OCI-LY7 (cell line): ENCODE measurements around the gene SLC29A3. TPM values are rescaled to one million over a fixed set of nuclear protein-coding genes. Genes with fewer than 3 reads are reported as not detected.

Source experiments
- BruUV-seq: library from RNA; stranded (reverse); fragments of 400-500 nt; replicated peaks from 2 replicates; lab custom pipeline; 2021; lab: Mats Ljungman, UMichigan
- CTCF ChIA-PET: fragments of 300-600 bp; sonication (Branson Sonifier 250); formaldehyde crosslinking; loops from one replicate; lab custom pipeline; 2022; ENCODE audit warnings: antibody characterized with exemption; ENCODE audit not compliant: unreplicated experiment; lab: Charles Lee
- POLR2A ChIA-PET: fragments of 300-600 bp; sonication (Branson Sonifier 250); formaldehyde crosslinking; loops from one replicate; lab custom pipeline; 2022; ENCODE audit warnings: antibody characterized with exemption; lab: Charles Lee
- DNase-seq: peaks from one replicate; pipeline ENCODE4 v3.0.0-alpha.2; 2015; ENCODE audit warnings: low spot score
- H2AFZ ChIP-seq: fragments of 200-600 bp; sonication (generic), shearing (Covaris generic); 2 replicates; pipeline ENCODE4 v1.6.1; 2014; ENCODE audit warnings: mild to moderate bottlenecking, antibody characterized with exemption, low read length, moderate library complexity
- H3K27ac ChIP-seq: fragments of 200-600 bp; sonication (generic); 2 replicates; pipeline ENCODE4 v1.5.1; 2014; ENCODE audit warnings: mixed run types, low read depth, mild to moderate bottlenecking, moderate library complexity, low read length, inconsistent platforms; ENCODE audit not compliant: poor library complexity, severe bottlenecking
- H3K36me3 ChIP-seq: fragments of 200-600 bp; sonication (generic); 2 replicates; pipeline ENCODE4 v1.6.1; 2014; ENCODE audit warnings: mild to moderate bottlenecking, antibody characterized with exemption, low read length, moderate library complexity, mixed read lengths; ENCODE audit not compliant: insufficient read depth
- H3K4me1 ChIP-seq: fragments of 200-600 bp; sonication (generic); 2 replicates; pipeline ENCODE4 v1.5.1; 2014; ENCODE audit warnings: mild to moderate bottlenecking, low read length; ENCODE audit not compliant: insufficient read depth, poor library complexity, severe bottlenecking
- H3K4me2 ChIP-seq: fragments of 200-600 bp; sonication (generic); 2 replicates; pipeline ENCODE4 v1.6.1; 2014; ENCODE audit warnings: mild to moderate bottlenecking, low read length
- H3K4me3 ChIP-seq: fragments of 200-600 bp; sonication (generic); 2 replicates; pipeline ENCODE4 v1.5.1; 2014; ENCODE audit warnings: mild to moderate bottlenecking, low read depth, low read length; ENCODE audit not compliant: poor library complexity, severe bottlenecking
- H3K79me2 ChIP-seq: fragments of 200-600 bp; sonication (generic); 2 replicates; pipeline ENCODE4 v1.6.1; 2016; ENCODE audit warnings: low read depth, mild to moderate bottlenecking, low read length, moderate library complexity, mixed read lengths; ENCODE audit not compliant: insufficient read depth
- H3K9me2 ChIP-seq: fragments of 200-600 bp; sonication (generic); 2 replicates; pipeline ENCODE4 v1.6.1; 2016; ENCODE audit warnings: mild to moderate bottlenecking, low read length, mixed read lengths; ENCODE audit not compliant: insufficient read depth
- H3K9me3 ChIP-seq: fragments of 200-600 bp; sonication (generic); 2 replicates; pipeline ENCODE4 v1.6.1; 2014; ENCODE audit warnings: mild to moderate bottlenecking, mixed run types, low read length, mixed read lengths
- H4K20me1 ChIP-seq: fragments of 200-600 bp; sonication (generic); 2 replicates; pipeline ENCODE4 v1.6.1; 2014; ENCODE audit warnings: mild to moderate bottlenecking, antibody characterized with exemption, low read length, moderate library complexity, mixed read lengths; ENCODE audit not compliant: insufficient read depth
- CTCF ChIP-seq: fragments of 200-600 bp; sonication (generic); conservative IDR thresholded peaks from 2 replicates; pipeline ENCODE4 v1.5.1; 2014; ENCODE audit warnings: mild to moderate bottlenecking, antibody characterized with exemption, low read length, moderate library complexity, mixed read lengths
- EZH2phosphoT487 ChIP-seq: fragments of 200-600 bp; sonication (generic); IDR thresholded peaks from 2 replicates; pipeline ENCODE4 v1.6.1; 2018; ENCODE audit warnings: low read depth, borderline replicate concordance, mild to moderate bottlenecking, mixed run types, antibody characterized with exemption, low read length, moderate library complexity, mixed read lengths
- intact Hi-C: fragments of 100-400 bp; cut with micrococcal nuclease; formaldehyde crosslinking; loops from one replicate; pipeline ENCODE4 v1.10.0; 2022; ENCODE audit not compliant: unreplicated experiment
- total RNA-seq, 2 experiments: library from RNA; depleted of rRNA in 1 of 2; stranded (reverse); fragments of >200 nt in 1 of 2; shearing (Covaris generic) in 1 of 2; gene quantifications; 2 replicates each; pipeline ENCODE4 v1.2.3, GENCODE V29; 2014 to 2022

The SLC29A3 gene
- total RNA-seq, 2 experiments from 2014 or later, result 1.7 to 8.2 TPM

GRCh38 chr10:71345694-71346093 lies 26.6 kb downstream of the SLC29A3 start:
- POLR2A ChIA-PET, result no interaction called here
- no peak overlapping the region for H3K4me2 ChIP-seq
- intact Hi-C loops, result no loop called here

GRCh38 chr10:71346731-71347130 lies 27.7 kb downstream of the SLC29A3 start:
- Histone ChIP-seq H2AFZ (no peak overlapping the region), H3K4me3 (no peak overlapping the region), H4K20me1 (no peaks in the 10 kb centered on the region), H3K9me3 (no peaks in the 10 kb centered on the region), H3K9me2 (no peaks in the 10 kb centered on the region), H3K36me3 (no peaks in the 10 kb centered on the region), H3K4me1 (no peaks in the 10 kb centered on the region), H3K4me2 (no peak overlapping the region), H3K27ac (no peak overlapping the region), H3K79me2 (no peaks in the 10 kb centered on the region)
- BruUV-seq, result no TSS peak
- ChIA-PET CTCF (no interaction called here), POLR2A (interaction anchor here (1.0 kb wide), 1 partner anchor 280 kb away, joined by 3 read pairs; no protein-coding TSS in a partner anchor)
- no peak for TF ChIP-seq CTCF
- TF ChIP-seq EZH2phosphoT487, result no peak
- intact Hi-C loops, result no loop called here
- DNase-seq, result no peak

More at GRCh38 chr10:71345694-71346093, 26.6 kb downstream of the SLC29A3 start:
- Histone ChIP-seq H3K27ac (no peak overlapping the region), H3K36me3 (no peaks in the 10 kb centered on the region), H3K9me2 (no peaks in the 10 kb centered on the region), H3K9me3 (no peaks in the 10 kb centered on the region), H4K20me1 (no peaks in the 10 kb centered on the region), H3K79me2 (no peaks in the 10 kb centered on the region), H3K4me3 (no peak overlapping the region), H3K4me1 (no peaks in the 10 kb centered on the region), H2AFZ (no peak overlapping the region)
- no peak for DNase-seq
- TF ChIP-seq EZH2phosphoT487 (no peak), CTCF (no peak)
- no TSS peak for BruUV-seq
- CTCF ChIA-PET, result no interaction called here

GRCh38 chr10:71347587-71348395 lies 28.7 kb downstream of the SLC29A3 start:
- BruUV-seq, result no TSS peak
- POLR2A ChIA-PET, result interaction anchor here (0.6 to 0.7 kb wide), 2 partner anchors 10 to 29 kb away, joined by 4 to 6 read pairs; partner anchors contain the start of gene SLC29A3
- H3K27ac ChIP-seq, result no peak overlapping the region
- no peak for DNase-seq
- no peaks in the 10 kb centered on the region for H3K4me1 ChIP-seq
- H3K9me2 ChIP-seq, result no peaks in the 10 kb centered on the region
- H3K79me2 ChIP-seq, result no peaks in the 10 kb centered on the region
- intact Hi-C loops, result no loop called here
- H3K9me3 ChIP-seq, result no peaks in the 10 kb centered on the region
- H3K36me3 ChIP-seq, result no peaks in the 10 kb centered on the region
- H3K4me3 ChIP-seq, result no peak overlapping the region
- no peak overlapping the region for H3K4me2 ChIP-seq
- no peaks in the 10 kb centered on the region for H4K20me1 ChIP-seq
- no peak overlapping the region for H2AFZ ChIP-seq
- CTCF ChIA-PET, result no interaction called here
- TF ChIP-seq EZH2phosphoT487 (no peak), CTCF (no peak)
